Breast epithelium (tissue), 3 donors: ENCODE results near the gene SLC35E4.

Source experiments
- CTCF ChIP-seq, 3 donors: fragments of 450-650 bp; IDR thresholded peaks; one replicate each; pipeline ENCODE4 v1.5.1; 2016 to 2017; ENCODE audit warnings: antibody characterized with exemption in 3 of 3, mild to moderate bottlenecking in 3 of 3, moderate library complexity in 3 of 3
- POLR2A ChIP-seq: fragments of 450-650 bp; IDR thresholded peaks from one replicate; pipeline ENCODE4 v1.6.1; 2016; ENCODE audit warnings: antibody characterized with exemption, mild to moderate bottlenecking, moderate library complexity
- POLR2AphosphoS5 ChIP-seq, 3 donors: sonication (generic); formaldehyde crosslinking; IDR thresholded peaks; one replicate each; pipeline ENCODE4 v1.6.1; 2017; ENCODE audit warnings: antibody characterized with exemption in 3 of 3

GRCh38 chr22:30606455-30607299, 28.9 kb upstream of the SLC35E4 start, which contains the start of gene TCN2:
- TF ChIP-seq CTCF (IDR thresholded peaks at IDR 0.05) = peak in 1 of 3 donors; percentile 7
- TF ChIP-seq POLR2AphosphoS5 (IDR thresholded peaks at IDR 0.05) = peak in 1 of 3 donors; percentile 10
- TF ChIP-seq POLR2A = no peak
